Progenitor cell of endocrine pancreas (in vitro differentiated cells): ENCODE data around the gene HPSE. TPM values are rescaled to one million over a fixed set of nuclear protein-coding genes. Genes with fewer than 3 reads are reported as not detected.
A peak's percentile ranks its signal among the peaks of the same experiment; 100 is the strongest.
"Not testable (repeated sequence)": the region's sequence is repeated elsewhere in the genome, so short reads cannot be mapped to it uniquely, and the experiment has no call there.

Experiments used
- DNase-seq: peaks from one replicate; pipeline ENCODE4 v3.0.0; 2021; ENCODE audit warnings: low spot score; ENCODE audit not compliant: unreplicated experiment
- H3K27ac Mint-ChIP-seq: 2 replicates; pipeline ENCODE4 v1.8.0; 2021; ENCODE audit warnings: mild to moderate bottlenecking, moderate library complexity, mixed read lengths
- H3K27me3 Mint-ChIP-seq: 2 replicates; pipeline ENCODE4 v1.8.0; 2021; ENCODE audit warnings: mixed read lengths
- H3K36me3 Mint-ChIP-seq: 2 replicates; pipeline ENCODE4 v1.8.0; 2022; ENCODE audit warnings: mixed read lengths; ENCODE audit not compliant: insufficient read depth
- H3K4me1 Mint-ChIP-seq: 2 replicates; pipeline ENCODE4 v1.8.0; 2021; ENCODE audit warnings: low read depth, mixed read lengths
- H3K4me3 Mint-ChIP-seq: 2 replicates; pipeline ENCODE4 v1.8.0; 2021; ENCODE audit warnings: low read depth, mild to moderate bottlenecking, moderate library complexity, mixed read lengths
- H3K9me3 Mint-ChIP-seq: 2 replicates; pipeline ENCODE4 v1.8.0; 2021; ENCODE audit warnings: low read depth, mixed read lengths
- total RNA-seq: library from RNA; stranded (reverse); gene quantifications from 2 replicates; pipeline ENCODE4 v1.2.1, GENCODE V29; 2021
- TF ChIP-seq, protein P1 (sequence below): fragments of 200-600 bp; sonication (generic); IDR thresholded peaks from one replicate; pipeline ENCODE4 v1.5.0; 2021; ENCODE audit warnings: antibody characterized with exemption, mild to moderate bottlenecking; ENCODE audit not compliant: unreplicated experiment

The HPSE gene
- total RNA-seq, 1 donor from 2014 or later = 3.6 TPM

DNA sequence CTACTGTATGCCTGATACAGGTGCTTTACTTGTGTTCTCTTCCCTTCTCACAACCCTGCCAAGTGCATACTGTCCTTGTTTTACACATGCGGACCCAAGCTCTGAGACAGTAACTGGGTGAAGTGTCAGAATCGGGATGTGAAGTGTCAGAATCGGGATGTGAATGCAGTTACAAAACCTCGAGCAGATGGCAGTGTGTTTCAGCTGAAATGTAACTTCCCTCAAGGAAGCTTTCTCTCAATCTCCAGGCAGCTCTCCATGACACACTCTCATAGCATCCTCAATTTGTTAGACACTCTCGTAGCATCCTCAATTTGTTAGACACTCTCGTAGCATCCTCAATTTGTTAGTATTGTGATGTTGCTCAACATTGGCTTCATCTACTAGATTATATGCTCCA is 1.1 kb upstream of the HPSE start:
- H3K27ac Mint-ChIP-seq = no peak overlapping the region

DNA sequence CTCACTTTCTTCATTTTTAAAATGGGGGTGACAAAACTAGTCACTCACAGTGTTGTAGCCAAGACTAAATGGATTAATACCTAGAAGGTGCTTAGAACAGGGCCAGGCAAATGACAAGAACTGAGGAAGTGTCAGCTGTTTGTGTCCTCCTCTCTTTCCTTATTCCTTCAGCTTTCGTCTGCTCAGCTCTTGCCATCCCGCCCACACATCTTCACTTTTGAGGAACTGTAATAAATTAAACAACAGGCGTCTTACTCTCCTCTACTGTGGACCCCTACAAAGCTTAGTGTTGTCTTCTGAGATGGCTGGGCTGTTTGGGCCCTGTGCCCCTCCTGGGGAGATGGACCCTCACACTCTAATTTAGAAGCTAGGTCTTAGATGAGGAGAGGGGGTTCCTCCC is 2.7 kb downstream of the HPSE start:
- no peaks in the 10 kb centered on the region for H3K9me3 Mint-ChIP-seq
- no peaks in the 10 kb centered on the region for H3K36me3 Mint-ChIP-seq
- peaks cover 9% of the 10 kb centered on the region for H3K4me1 Mint-ChIP-seq
- peaks cover 80% of the 10 kb centered on the region for H3K27me3 Mint-ChIP-seq
- DNase-seq = no peak
- no peak overlapping the region for H3K27ac Mint-ChIP-seq
- H3K4me3 Mint-ChIP-seq = no peak overlapping the region
- TF ChIP-seq, protein P1, sequence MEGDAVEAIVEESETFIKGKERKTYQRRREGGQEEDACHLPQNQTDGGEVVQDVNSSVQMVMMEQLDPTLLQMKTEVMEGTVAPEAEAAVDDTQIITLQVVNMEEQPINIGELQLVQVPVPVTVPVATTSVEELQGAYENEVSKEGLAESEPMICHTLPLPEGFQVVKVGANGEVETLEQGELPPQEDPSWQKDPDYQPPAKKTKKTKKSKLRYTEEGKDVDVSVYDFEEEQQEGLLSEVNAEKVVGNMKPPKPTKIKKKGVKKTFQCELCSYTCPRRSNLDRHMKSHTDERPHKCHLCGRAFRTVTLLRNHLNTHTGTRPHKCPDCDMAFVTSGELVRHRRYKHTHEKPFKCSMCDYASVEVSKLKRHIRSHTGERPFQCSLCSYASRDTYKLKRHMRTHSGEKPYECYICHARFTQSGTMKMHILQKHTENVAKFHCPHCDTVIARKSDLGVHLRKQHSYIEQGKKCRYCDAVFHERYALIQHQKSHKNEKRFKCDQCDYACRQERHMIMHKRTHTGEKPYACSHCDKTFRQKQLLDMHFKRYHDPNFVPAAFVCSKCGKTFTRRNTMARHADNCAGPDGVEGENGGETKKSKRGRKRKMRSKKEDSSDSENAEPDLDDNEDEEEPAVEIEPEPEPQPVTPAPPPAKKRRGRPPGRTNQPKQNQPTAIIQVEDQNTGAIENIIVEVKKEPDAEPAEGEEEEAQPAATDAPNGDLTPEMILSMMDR = no peak

More for the DNA sequence above, 1.1 kb upstream of the HPSE start:
- Mint-ChIP-seq H3K9me3 (no peaks in the 10 kb centered on the region), H3K36me3 (no peaks in the 10 kb centered on the region), H3K4me3 (peak overlapping the region; percentile 77), H3K4me1 (no peaks in the 10 kb centered on the region), H3K27me3 (peaks cover 62% of the 10 kb centered on the region)
- TF ChIP-seq, protein P1 = no peak
- no peak for DNase-seq

DNA sequence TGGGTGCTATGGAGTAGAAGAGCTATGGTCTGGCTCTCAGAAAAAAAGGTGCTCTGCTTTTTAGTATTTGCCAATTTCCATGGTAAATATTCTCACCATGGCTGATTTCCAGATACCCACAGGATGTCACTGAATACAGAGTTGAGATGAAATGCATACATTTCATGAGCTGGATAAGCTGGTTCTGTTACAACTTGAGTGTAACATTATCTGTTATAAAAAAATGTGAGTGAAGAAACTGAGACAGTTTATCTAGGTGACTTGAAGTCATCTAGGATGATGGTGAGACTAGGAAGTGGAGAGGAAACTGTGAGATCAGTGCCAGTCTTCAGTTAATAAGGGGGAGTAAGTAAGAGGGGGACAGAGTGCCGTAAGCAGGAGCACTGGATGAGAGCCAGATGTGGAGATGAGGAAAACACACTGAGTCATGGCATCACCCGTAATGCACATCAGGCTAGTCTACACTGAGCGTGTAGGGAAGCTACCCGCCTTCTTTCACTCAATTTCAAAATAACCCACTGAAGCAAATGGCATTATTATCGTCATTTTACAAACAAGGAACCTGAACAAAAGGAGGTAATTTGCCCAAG is 5.0 kb downstream of the HPSE start:
- Mint-ChIP-seq H3K4me3 (no peak overlapping the region), H3K36me3 (no peaks in the 10 kb centered on the region), H3K27me3 (peaks cover 59% of the 10 kb centered on the region), H3K9me3 (no peaks in the 10 kb centered on the region), H3K27ac (no peak overlapping the region), H3K4me1 (peaks cover 14% of the 10 kb centered on the region)
- DNase-seq = no peak
- TF ChIP-seq, protein P1 = no peak

DNA sequence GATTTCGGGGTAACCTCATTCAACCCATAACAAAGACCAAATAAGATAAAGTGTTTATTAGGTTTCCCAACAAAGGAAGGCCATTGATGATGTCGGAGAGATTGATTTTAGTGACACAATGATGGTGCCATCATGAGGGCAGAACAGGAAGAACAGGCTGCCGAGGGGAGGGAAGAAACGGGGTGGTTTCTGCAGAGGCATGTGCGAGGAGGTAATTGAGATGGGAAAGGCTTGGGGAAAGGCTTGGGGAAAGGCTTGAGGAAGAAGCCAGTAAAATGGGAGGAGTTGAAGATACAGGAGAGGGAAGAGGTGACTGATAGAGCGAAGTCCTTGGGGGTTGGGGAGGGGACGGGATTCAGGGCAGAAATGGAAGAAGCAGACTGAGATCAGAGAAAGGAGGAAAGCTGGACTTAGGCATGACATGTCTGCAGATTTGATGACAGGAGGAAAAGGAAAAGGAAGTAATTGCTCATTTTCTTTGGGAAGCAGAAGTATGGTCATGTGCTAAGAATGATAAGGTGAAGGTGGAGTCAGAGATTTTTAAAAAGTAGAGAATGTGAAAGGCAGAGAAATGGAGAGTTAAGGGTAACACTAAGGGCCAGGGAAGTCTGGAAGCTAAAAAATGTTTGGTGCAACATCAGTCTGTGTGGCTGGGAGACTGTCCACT is 6.0 kb downstream of the HPSE start:
- Mint-ChIP-seq H3K27ac (no peak overlapping the region), H3K9me3 (no peaks in the 10 kb centered on the region), H3K4me1 (peaks cover 16% of the 10 kb centered on the region), H3K27me3 (peaks cover 50% of the 10 kb centered on the region), H3K4me3 (no peak overlapping the region), H3K36me3 (no peaks in the 10 kb centered on the region)
- no peak for DNase-seq
- TF ChIP-seq, protein P1 = no peak

DNA sequence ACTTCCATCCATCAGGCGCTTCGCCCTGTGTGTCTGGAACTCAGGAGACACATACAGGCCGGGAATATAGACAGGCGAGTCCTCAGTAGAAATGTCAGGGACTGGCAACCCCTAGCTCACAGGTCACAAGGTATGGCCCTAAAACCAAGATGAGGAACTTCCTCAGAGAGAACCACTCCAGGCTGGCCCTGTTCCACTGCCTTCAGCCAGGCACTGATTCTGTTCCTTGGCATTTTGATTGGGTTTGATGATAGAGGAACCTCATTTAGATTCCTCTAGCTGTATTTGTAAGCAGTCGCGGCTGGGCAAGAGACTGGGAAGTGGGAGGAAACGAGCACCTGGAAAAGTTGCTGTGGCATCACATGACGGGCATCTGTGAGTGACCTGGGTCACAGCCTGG is 8.1 kb downstream of the HPSE start:
- Mint-ChIP-seq H3K27ac (no peak overlapping the region), H3K9me3 (no peaks in the 10 kb centered on the region), H3K4me1 (peaks cover 25% of the 10 kb centered on the region), H3K27me3 (peaks cover 29% of the 10 kb centered on the region), H3K4me3 (no peak overlapping the region), H3K36me3 (no peaks in the 10 kb centered on the region)
- TF ChIP-seq, protein P1 = no peak
- no peak for DNase-seq

DNA sequence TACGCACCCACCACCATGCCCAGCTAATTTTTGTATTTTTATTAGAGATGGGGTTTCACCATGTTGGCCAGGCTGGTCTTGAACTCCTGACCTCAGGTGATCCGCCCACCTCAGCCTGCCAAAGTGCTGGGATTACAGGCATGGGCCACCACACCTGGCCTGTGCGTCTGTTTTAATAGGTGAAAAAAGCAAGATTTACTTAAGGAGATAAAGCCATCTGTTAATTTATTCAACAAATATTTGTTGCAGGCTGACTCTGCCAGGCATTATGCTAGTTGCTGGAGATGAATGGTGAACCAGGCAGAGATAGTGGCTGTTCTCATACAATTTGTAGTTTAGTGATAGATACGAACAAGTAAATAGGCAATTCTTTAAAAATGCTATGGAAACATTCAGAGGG is 9.3 kb downstream of the HPSE start:
- H3K4me1 Mint-ChIP-seq = peaks cover 25% of the 10 kb centered on the region

More for the DNA sequence above, 9.3 kb downstream of the HPSE start:
- not testable (repeated sequence) for DNase-seq, H3K4me3 Mint-ChIP-seq, H3K36me3 Mint-ChIP-seq, H3K9me3 Mint-ChIP-seq
- Mint-ChIP-seq H3K27me3 (peaks cover 26% of the 10 kb centered on the region), H3K27ac (peak overlapping the region; percentile 30)
